SK-N-SH treated with all-trans-retinoic acid at 6 μM for 48 hours (cell line): ENCODE measurements around the gene ADARB2.

Experiments used
- ARNTL ChIP-seq: fragments of 450-650 bp; formaldehyde crosslinking; IDR thresholded peaks from 2 replicates; pipeline ENCODE4 v1.5.0; 2020; ENCODE audit warnings: low read depth, mild to moderate bottlenecking, moderate library complexity, borderline replicate concordance
- ZC3H10 ChIP-seq: fragments of 250-450 bp; sonication (Bioruptor Pico); IDR thresholded peaks from 2 replicates; pipeline ENCODE4 v1.5.1; 2021; ENCODE audit warnings: mild to moderate bottlenecking, moderate library complexity
- ZFP3 ChIP-seq: fragments of 250-450 bp; sonication (Bioruptor Pico); IDR thresholded peaks from 2 replicates; pipeline ENCODE4 v1.5.0; 2020; ENCODE audit warnings: mild to moderate bottlenecking, moderate library complexity
- ZFP30 ChIP-seq: fragments of 450-650 bp; formaldehyde crosslinking; IDR thresholded peaks from 2 replicates; pipeline ENCODE4 v1.5.0; 2022; ENCODE audit warnings: mild to moderate bottlenecking, moderate library complexity
- TF ChIP-seq, protein P1 (sequence below): fragments of 250-450 bp; sonication (Bioruptor Pico); IDR thresholded peaks from 2 replicates; pipeline ENCODE4 v1.5.1; 2020; ENCODE audit warnings: low read depth, mild to moderate bottlenecking, moderate library complexity

DNA sequence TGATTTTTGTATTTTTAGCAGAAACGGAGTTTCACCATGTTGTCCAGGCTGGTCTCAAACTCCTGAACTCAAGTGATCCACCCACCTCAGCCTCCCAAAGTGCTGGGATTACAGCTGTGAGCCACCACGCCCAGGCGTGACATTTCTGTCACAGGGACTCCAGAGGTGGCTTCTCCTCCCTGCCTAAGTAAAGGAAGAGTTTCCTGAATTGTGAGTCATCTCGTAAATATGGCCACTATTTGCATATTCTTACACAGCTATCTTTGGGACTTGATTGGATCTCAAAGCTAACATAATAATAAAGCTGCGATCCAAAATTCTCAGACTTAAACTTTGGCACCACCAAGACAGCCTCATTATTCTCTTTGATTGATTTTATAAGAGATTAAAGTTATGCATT, 50.1 kb downstream of the ADARB2 start:
- TF ChIP-seq ZFP30 (CRISPR knock-in tag) (no peak), ARNTL (CRISPR knock-in tag) (no peak), ZC3H10 (CRISPR knock-in tag) (no peak), ZFP3 (CRISPR knock-in tag) (no peak)
- TF ChIP-seq, protein P1, sequence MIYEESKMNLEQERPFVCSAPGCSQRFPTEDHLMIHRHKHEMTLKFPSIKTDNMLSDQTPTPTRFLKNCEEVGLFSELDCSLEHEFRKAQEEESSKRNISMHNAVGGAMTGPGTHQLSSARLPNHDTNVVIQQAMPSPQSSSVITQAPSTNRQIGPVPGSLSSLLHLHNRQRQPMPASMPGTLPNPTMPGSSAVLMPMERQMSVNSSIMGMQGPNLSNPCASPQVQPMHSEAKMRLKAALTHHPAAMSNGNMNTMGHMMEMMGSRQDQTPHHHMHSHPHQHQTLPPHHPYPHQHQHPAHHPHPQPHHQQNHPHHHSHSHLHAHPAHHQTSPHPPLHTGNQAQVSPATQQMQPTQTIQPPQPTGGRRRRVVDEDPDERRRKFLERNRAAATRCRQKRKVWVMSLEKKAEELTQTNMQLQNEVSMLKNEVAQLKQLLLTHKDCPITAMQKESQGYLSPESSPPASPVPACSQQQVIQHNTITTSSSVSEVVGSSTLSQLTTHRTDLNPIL: no peak
